A549 (cell line): ENCODE results near the gene ELF2. TPM values are rescaled to one million over a fixed set of nuclear protein-coding genes. Genes with fewer than 3 reads are reported as not detected.

Experiments used
- ATAC-seq, 2 experiments: fragments of 200-7000 bp in 1 of 2; fragments of >200 bp in 1 of 2; cut with Nextera tagmentation in 1 of 2; cut with Tn5 transposase in 1 of 2; 3 replicates each; pipeline versions ENCODE4 v1.8.0 to v1.9.1; 2018 to 2020; ENCODE audit warnings: mild to moderate bottlenecking in 1 of 2, moderate library complexity in 1 of 2
- CTCF ChIA-PET: fragments of 300-600 bp; sonication (Branson Sonifier 250); formaldehyde crosslinking; extraction: SDS; loops from one replicate; lab custom pipeline; 2021; ENCODE audit warnings: antibody characterized with exemption, inconsistent platforms; lab: Yijun Ruan, JAX
- POLR2A ChIA-PET: fragments of 350-600 bp; formaldehyde crosslinking; extraction: SDS; loops from one replicate; lab custom pipeline; 2021; ENCODE audit warnings: antibody characterized with exemption, inconsistent platforms; lab: Yijun Ruan, JAX
- DNase-seq, 2 experiments: peaks; one replicate each; pipeline versions ENCODE4 v3.0.0 to v3.0.0-alpha.2; 2011 to 2016; ENCODE audit warnings: low read depth in 1 of 2, low spot score in 1 of 2
- FAIRE-seq: peaks from 2 replicates; lab custom pipeline; 2011; peaks lifted over from hg19 to GRCh38; lab: Jason Lieb, UNC
- H3K27ac ChIP-seq, 2 experiments: fragments of >200 bp; sonication (Bioruptor Twin); formaldehyde crosslinking; 3 replicates each; pipeline ENCODE4 v1.5.1; 2016 to 2017
- H3K4me1 ChIP-seq: fragments of >200 bp; sonication (Bioruptor Twin); formaldehyde crosslinking; 3 replicates; pipeline ENCODE4 v1.6.1; 2016
- H3K4me2 ChIP-seq: fragments of >200 bp; sonication (Bioruptor Twin); formaldehyde crosslinking; 3 replicates; pipeline ENCODE4 v1.6.1; 2016
- H3K4me3 ChIP-seq: fragments of >200 bp; sonication (Bioruptor Twin); formaldehyde crosslinking; 3 replicates; pipeline ENCODE4 v1.5.1; 2016
- H3K9me3 ChIP-seq: fragments of >200 bp; sonication (Bioruptor Twin); formaldehyde crosslinking; 3 replicates; pipeline ENCODE4 v1.6.1; 2016
- BHLHE40 ChIP-seq: IDR thresholded peaks from 2 replicates; pipeline ENCODE4 v1.6.1; 2012; ENCODE audit warnings: low read depth, low read length, inconsistent platforms
- CBX2 ChIP-seq: fragments of 200-600 bp; sonication (generic); IDR thresholded peaks from 2 replicates; pipeline ENCODE4 v1.6.1; 2016; ENCODE audit warnings: low read depth, mild to moderate bottlenecking, borderline replicate concordance
- CHD2 ChIP-seq: fragments of 150-350 bp; IDR thresholded peaks from 2 replicates; pipeline ENCODE4 v1.6.1; 2014; ENCODE audit warnings: low read length; ENCODE audit not compliant: partially characterized antibody
- EHMT2 ChIP-seq: fragments of 200-600 bp; sonication (generic); IDR thresholded peaks from 2 replicates; pipeline ENCODE4 v1.6.1; 2016; ENCODE audit warnings: antibody characterized with exemption, low read depth, mild to moderate bottlenecking, moderate library complexity
- EP300 ChIP-seq, 2 experiments: fragments of >200 bp; sonication (Bioruptor Twin); formaldehyde crosslinking; IDR thresholded peaks; 2 replicates in 1 of 2; 3 replicates in 1 of 2; pipeline ENCODE4 v1.6.1; 2016 to 2017
- ESRRA ChIP-seq: fragments of 150-350 bp; IDR thresholded peaks from 2 replicates; pipeline ENCODE4 v1.6.1; 2014; ENCODE audit warnings: mild to moderate bottlenecking, low read length, borderline replicate concordance
- FOSB ChIP-seq: fragments of 250-450 bp; sonication (Bioruptor Pico); IDR thresholded peaks from 2 replicates; pipeline ENCODE4 v1.5.0; 2020; ENCODE audit warnings: mild to moderate bottlenecking, moderate library complexity
- FOSL2 ChIP-seq, 2 experiments: fragments of 450-650 bp in 1 of 2; fragments of >200 bp in 1 of 2; sonication (Bioruptor Twin) in 1 of 2; formaldehyde crosslinking; IDR thresholded peaks; 2 replicates each; pipeline versions ENCODE4 v1.5.0 to v1.6.1; 2016 to 2020; ENCODE audit warnings: mild to moderate bottlenecking in 1 of 2, moderate library complexity in 1 of 2
- GATA3 ChIP-seq: IDR thresholded peaks from 2 replicates; pipeline ENCODE4 v1.6.1; 2012; ENCODE audit warnings: borderline replicate concordance
- HEYL ChIP-seq: fragments of 250-450 bp; sonication (Bioruptor Pico); IDR thresholded peaks from 2 replicates; pipeline ENCODE4 v1.8.0; 2021; ENCODE audit warnings: mild to moderate bottlenecking, moderate library complexity
- HOXA7 ChIP-seq: fragments of 250-450 bp; sonication (Bioruptor Pico); IDR thresholded peaks from 2 replicates; pipeline ENCODE4 v1.5.0; 2020; ENCODE audit warnings: mild to moderate bottlenecking, moderate library complexity
- HOXB13 ChIP-seq: fragments of 250-450 bp; sonication (Bioruptor Pico); IDR thresholded peaks from 2 replicates; pipeline ENCODE4 v1.5.0; 2020; ENCODE audit warnings: low read depth, mild to moderate bottlenecking, moderate library complexity
- JUNB ChIP-seq: fragments of >200 bp; sonication (Bioruptor Twin); formaldehyde crosslinking; IDR thresholded peaks from 2 replicates; pipeline ENCODE4 v1.6.1; 2016
- KDM5A ChIP-seq: fragments of 200-600 bp; sonication (generic); IDR thresholded peaks from 2 replicates; pipeline ENCODE4 v1.6.1; 2016; ENCODE audit warnings: antibody characterized with exemption, mild to moderate bottlenecking
- MAFK ChIP-seq: fragments of 450-650 bp; IDR thresholded peaks from 2 replicates; pipeline ENCODE4 v1.6.1; 2014; ENCODE audit not compliant: partially characterized antibody
- MAZ ChIP-seq: fragments of 150-350 bp; IDR thresholded peaks from 2 replicates; pipeline ENCODE4 v1.6.1; 2014; ENCODE audit warnings: antibody characterized with exemption, low read depth, low read length, borderline replicate concordance
- MYC ChIP-seq: IDR thresholded peaks from 2 replicates; pipeline ENCODE4 v1.6.1; 2012; ENCODE audit warnings: mild to moderate bottlenecking, inconsistent platforms, low read length, improper control_type of control experiment, borderline replicate concordance
- NFE2L2 ChIP-seq: fragments of 150-350 bp; conservative IDR thresholded peaks from 2 replicates; pipeline ENCODE4 v1.6.1; 2014; ENCODE audit warnings: low read length
- NPAS2 ChIP-seq: fragments of 250-450 bp; sonication (Bioruptor Pico); IDR thresholded peaks from 2 replicates; pipeline ENCODE4 v1.8.0; 2022; ENCODE audit warnings: mild to moderate bottlenecking, moderate library complexity, borderline replicate concordance
- PHF8 ChIP-seq: fragments of 200-600 bp; sonication (generic); IDR thresholded peaks from 2 replicates; pipeline ENCODE4 v1.6.1; 2016; ENCODE audit warnings: low read depth, mild to moderate bottlenecking, antibody characterized with exemption, moderate library complexity, borderline replicate concordance
- RAD21 ChIP-seq, 2 experiments: fragments of >200 bp in 1 of 2; sonication (Bioruptor Twin) in 1 of 2; formaldehyde crosslinking in 1 of 2; IDR thresholded peaks in 1 of 2; conservative IDR thresholded peaks in 1 of 2; 2 replicates in 1 of 2; 3 replicates in 1 of 2; pipeline ENCODE4 v1.6.1; 2012 to 2018; ENCODE audit warnings: inconsistent platforms in 1 of 2
- RARB ChIP-seq: fragments of 250-450 bp; sonication (Bioruptor Pico); IDR thresholded peaks from 2 replicates; pipeline ENCODE4 v1.8.0; 2021; ENCODE audit warnings: mild to moderate bottlenecking, moderate library complexity
- SREBF2 ChIP-seq: fragments of 450-650 bp; IDR thresholded peaks from 2 replicates; pipeline ENCODE4 v1.6.1; 2014; ENCODE audit warnings: mild to moderate bottlenecking, moderate library complexity
- TFCP2L1 ChIP-seq: fragments of 250-450 bp; sonication (Bioruptor Pico); IDR thresholded peaks from 2 replicates; pipeline ENCODE4 v1.5.0; 2021; ENCODE audit warnings: mild to moderate bottlenecking
- ZFP36 ChIP-seq: fragments of 450-650 bp; IDR thresholded peaks from 2 replicates; pipeline ENCODE4 v1.6.1; 2014; ENCODE audit warnings: borderline replicate concordance; ENCODE audit not compliant: partially characterized antibody
- ZNF302 ChIP-seq: fragments of 250-450 bp; sonication (Bioruptor Pico); IDR thresholded peaks from 2 replicates; pipeline ENCODE4 v1.9.0; 2021; ENCODE audit warnings: inconsistent platforms, mild to moderate bottlenecking, moderate library complexity
- ZSCAN20 ChIP-seq: fragments of 250-450 bp; sonication (Bioruptor Pico); IDR thresholded peaks from 2 replicates; pipeline ENCODE4 v1.8.0; 2022; ENCODE audit warnings: mild to moderate bottlenecking, moderate library complexity
- WGBS: methylation state at CpG from one replicate; pipeline ENCODE4 v1.1.6; 2017; ENCODE audit errors: missing lambda C conversion rate; 5-methylcytosine and 5-hydroxymethylcytosine counted together
- polyA plus RNA-seq, 4 experiments: library from polyadenylated mRNA; depleted of rRNA in 3 of 4; stranded (reverse); fragments of >200 nt; fragmentation: RNase III in 1 of 4; extraction: RNeasy Plus Mini Kit Qiagen cat#74134 plus additional on column Dnase treatment in 1 of 4; gene quantifications; 2 replicates in 3 of 4; 3 replicates in 1 of 4; pipeline ENCODE4 v1.2.3, GENCODE V29; 2011 to 2017
- TF ChIP-seq, protein P1 (sequence below): fragments of 450-650 bp; IDR thresholded peaks from 2 replicates; pipeline ENCODE4 v1.6.1; 2014; ENCODE audit warnings: antibody characterized with exemption
- TF ChIP-seq, protein P2 (sequence below): fragments of 200-600 bp; sonication (generic); IDR thresholded peaks from 2 replicates; pipeline ENCODE4 v1.6.1; 2016; ENCODE audit warnings: antibody characterized with exemption, mild to moderate bottlenecking, moderate library complexity
- TF ChIP-seq, protein P3 (sequence below): IDR thresholded peaks from 2 replicates; pipeline ENCODE4 v1.6.1; 2012

ELF2 gene
- polyA plus RNA-seq, 2 of the 4 experiments (the other 2 are of a cell fraction), result 12.7 to 24.3 TPM

DNA sequence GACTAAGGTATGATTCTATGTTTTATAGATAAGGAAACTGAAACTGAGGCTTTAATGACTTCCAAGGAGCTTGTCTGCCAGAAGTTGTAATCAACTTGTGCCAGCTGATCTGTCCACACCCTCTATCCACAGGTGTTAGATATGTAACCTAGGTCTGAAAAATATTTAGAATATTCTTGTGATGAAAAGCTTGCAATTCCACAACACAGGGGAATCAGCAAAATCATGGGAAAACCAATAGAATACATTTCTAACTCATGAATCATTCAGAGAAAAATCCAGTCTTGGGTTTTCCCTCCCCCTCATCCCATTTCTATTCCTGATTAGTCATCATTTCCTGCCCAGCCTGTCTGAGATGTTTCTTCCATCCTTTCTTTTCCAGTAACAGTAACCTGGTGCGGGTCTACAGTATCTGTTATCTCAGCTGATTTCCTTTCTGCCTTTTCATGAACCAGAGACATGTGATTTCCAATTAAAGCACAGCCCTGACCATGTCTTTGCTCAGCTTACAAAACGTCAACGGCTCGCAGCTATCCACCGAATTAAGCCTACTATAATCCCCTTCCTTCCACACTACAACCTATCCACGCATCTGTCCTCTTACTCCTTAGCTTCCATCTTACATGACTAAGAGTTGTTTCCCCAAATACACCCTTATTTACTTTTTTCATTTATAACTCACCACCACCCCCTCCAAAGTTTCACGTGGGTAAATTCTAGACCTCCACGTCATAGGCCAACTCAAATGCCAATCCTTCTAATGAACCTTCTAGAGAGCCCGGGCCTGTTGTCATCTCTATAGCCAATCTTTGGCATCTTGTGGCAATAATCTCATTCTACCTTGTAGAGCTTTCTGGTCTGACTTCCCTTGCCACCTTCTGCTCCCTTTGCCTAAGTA, 162.4 kb downstream of the ELF2 start (continued):
- TF ChIP-seq MYC (no peak), PHF8 (no peak), NPAS2 (no peak), ZNF302 (CRISPR knock-in tag) (no peak), MAZ (no peak), EP300 (IDR thresholded peaks at IDR 0.05) (peak in 1 of 2 experiments; percentile 61; a peak in 1 of 5 replicates), GATA3 (peak; percentile 77; the same call in 1 of the 2 replicates), ESRRA (no peak), TFCP2L1 (peak; percentile 78), HOXA7 (CRISPR knock-in tag) (no peak; the same call in 1 of the 2 replicates), ZSCAN20 (CRISPR knock-in tag) (no peak), CHD2 (no peak), ZFP36 (no peak), HEYL (0 out of 2 replicates have a peak, but pooled peaks have one; percentile 23), HOXB13 (no peak), JUNB (peak; percentile 76; the same call in 1 of the 2 replicates)
- TF ChIP-seq, protein P1, sequence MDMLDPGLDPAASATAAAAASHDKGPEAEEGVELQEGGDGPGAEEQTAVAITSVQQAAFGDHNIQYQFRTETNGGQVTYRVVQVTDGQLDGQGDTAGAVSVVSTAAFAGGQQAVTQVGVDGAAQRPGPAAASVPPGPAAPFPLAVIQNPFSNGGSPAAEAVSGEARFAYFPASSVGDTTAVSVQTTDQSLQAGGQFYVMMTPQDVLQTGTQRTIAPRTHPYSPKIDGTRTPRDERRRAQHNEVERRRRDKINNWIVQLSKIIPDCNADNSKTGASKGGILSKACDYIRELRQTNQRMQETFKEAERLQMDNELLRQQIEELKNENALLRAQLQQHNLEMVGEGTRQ, result no peak
- TF ChIP-seq, protein P2, sequence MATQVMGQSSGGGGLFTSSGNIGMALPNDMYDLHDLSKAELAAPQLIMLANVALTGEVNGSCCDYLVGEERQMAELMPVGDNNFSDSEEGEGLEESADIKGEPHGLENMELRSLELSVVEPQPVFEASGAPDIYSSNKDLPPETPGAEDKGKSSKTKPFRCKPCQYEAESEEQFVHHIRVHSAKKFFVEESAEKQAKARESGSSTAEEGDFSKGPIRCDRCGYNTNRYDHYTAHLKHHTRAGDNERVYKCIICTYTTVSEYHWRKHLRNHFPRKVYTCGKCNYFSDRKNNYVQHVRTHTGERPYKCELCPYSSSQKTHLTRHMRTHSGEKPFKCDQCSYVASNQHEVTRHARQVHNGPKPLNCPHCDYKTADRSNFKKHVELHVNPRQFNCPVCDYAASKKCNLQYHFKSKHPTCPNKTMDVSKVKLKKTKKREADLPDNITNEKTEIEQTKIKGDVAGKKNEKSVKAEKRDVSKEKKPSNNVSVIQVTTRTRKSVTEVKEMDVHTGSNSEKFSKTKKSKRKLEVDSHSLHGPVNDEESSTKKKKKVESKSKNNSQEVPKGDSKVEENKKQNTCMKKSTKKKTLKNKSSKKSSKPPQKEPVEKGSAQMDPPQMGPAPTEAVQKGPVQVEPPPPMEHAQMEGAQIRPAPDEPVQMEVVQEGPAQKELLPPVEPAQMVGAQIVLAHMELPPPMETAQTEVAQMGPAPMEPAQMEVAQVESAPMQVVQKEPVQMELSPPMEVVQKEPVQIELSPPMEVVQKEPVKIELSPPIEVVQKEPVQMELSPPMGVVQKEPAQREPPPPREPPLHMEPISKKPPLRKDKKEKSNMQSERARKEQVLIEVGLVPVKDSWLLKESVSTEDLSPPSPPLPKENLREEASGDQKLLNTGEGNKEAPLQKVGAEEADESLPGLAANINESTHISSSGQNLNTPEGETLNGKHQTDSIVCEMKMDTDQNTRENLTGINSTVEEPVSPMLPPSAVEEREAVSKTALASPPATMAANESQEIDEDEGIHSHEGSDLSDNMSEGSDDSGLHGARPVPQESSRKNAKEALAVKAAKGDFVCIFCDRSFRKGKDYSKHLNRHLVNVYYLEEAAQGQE, result no peak

DNA sequence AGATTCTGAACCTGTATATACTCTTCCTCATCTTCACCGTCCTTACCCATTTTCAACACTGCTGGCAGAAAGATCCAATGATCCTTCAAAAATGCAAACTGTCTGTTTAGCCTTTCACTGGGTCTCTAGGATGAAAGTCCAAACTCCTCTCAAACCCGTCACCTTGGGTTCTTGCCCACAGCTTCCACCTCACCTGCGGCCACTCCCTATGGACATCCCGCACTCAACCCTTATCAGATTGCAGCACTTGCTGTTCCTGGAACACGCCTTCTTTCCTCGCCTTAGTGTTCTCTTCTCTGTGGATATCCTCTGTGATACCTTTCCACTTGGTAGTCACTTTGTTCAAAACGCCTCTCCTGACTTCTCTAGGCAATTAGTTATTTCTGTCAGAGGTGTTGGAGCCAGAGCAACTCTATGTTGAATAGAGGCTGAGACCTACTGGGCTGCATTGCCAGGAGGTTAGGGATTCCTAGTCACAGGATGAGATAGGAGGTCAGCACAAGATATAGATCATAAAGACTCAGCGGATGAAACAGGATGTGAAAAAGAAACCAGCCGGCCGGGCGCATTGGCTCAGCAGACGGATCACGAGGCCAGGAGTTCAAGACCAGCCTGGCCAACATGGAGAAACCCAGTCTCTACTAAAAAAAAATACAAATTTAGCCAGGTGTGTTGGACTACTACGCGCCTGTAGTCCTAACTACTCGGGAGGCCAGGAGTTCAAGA, 165.6 kb downstream of the ELF2 start:
- DNase-seq, result no peak
- 0 out of 6 replicates have a peak overlapping the region, but pooled peaks of 1 of the 2 experiments have one; percentile 32 for H3K27ac ChIP-seq
- no peak for ATAC-seq
- no peak overlapping the region for H3K4me2 ChIP-seq
- peaks cover 26% of the 10 kb centered on the region for H3K4me1 ChIP-seq
- no peak for FAIRE-seq
- no peak overlapping the region for H3K4me3 ChIP-seq
- WGBS, result 87% methylated on average over 16 of the region's 16 CpGs
- ChIA-PET CTCF (no interaction called here), POLR2A (no interaction called here)
- no peak for TF ChIP-seq FOSL2 (IDR thresholded peaks at IDR 0.05)
- TF ChIP-seq FOSL2 (CRISPR knock-in tag; IDR thresholded peaks at IDR 0.05), result no peak
- TF ChIP-seq FOSB (CRISPR knock-in tag), result no peak
- no peak for TF ChIP-seq NPAS2
- no peak for TF ChIP-seq ESRRA
- no peak for TF ChIP-seq CHD2
- no peak for TF ChIP-seq MAFK
- TF ChIP-seq RAD21 (conservative IDR thresholded peaks at IDR 0.05 in 1 of 2, IDR thresholded peaks at IDR 0.05 in 1 of 2), result no peak
- TF ChIP-seq KDM5A, result no peak
- no peak for TF ChIP-seq ZSCAN20 (CRISPR knock-in tag)
- TF ChIP-seq, protein P3, sequence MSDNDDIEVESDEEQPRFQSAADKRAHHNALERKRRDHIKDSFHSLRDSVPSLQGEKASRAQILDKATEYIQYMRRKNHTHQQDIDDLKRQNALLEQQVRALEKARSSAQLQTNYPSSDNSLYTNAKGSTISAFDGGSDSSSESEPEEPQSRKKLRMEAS, result no peak
- TF ChIP-seq CBX2, result no peak
- TF ChIP-seq EHMT2, result no peak
- TF ChIP-seq RARB (CRISPR knock-in tag), result no peak
- TF ChIP-seq BHLHE40, result no peak
- TF ChIP-seq NFE2L2, result no peak
- no peak for TF ChIP-seq SREBF2
- H3K9me3 ChIP-seq, result 0 out of 3 replicates have a peak, but pooled peaks cover 7% of the 10 kb centered on the region
